ENCODE measurements around the gene GRIA4. TPM values are rescaled to one million over a fixed set of nuclear protein-coding genes. Genes with fewer than 3 reads are reported as not detected.

GRIA4 gene
- total RNA-seq, 1 donor from 2014 or later: 0.27 TPM

GRCh38 chr11:105665281-105665680, 55.4 kb downstream of the GRIA4 start:
- H3K9ac ChIP-seq (ENCODE audit: low read length): no peak overlapping the region

DNA sequence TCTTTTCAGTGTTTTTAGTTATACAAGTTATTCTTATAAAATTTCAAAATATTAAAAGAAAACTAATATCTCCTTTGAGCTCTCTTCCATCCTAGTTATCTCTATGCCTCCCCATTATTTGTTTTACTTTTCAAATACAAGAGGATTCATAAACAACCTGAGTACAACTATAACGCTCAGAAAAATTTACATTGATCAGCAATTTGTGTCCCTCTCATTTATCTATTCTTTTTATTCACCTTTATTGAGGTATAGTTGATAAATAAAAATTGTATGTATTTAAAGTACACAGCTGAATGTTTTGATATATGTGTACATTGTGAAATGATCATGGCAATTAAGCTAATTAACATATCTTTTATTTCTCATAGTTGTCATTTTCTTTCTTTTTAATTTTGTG, 57.6 kb downstream of the GRIA4 start:
- Histone ChIP-seq H3K9me3 (ENCODE audit: insufficient read depth, low read depth, low read length) (no peaks in the 10 kb centered on the region), H3K79me2 (ENCODE audit: insufficient read depth, low read length) (no peaks in the 10 kb centered on the region), H2AFZ (ENCODE audit: low read depth, low read length) (no peak overlapping the region), H3K4me3 (ENCODE audit: insufficient read depth, low read depth, low read length) (no peak overlapping the region), H3K4me1 (ENCODE audit: insufficient read depth, low read length) (no peaks in the 10 kb centered on the region), H4K20me1 (ENCODE audit: insufficient read depth, low read length) (no peaks in the 10 kb centered on the region), H3K4me2 (ENCODE audit: low read length) (no peak overlapping the region), H3K27ac (ENCODE audit: low read depth, low read length) (no peak overlapping the region), H3K27me3 (ENCODE audit: insufficient read depth, low read length) (no peaks in the 10 kb centered on the region), H3K36me3 (ENCODE audit: insufficient read depth, low read length) (no peaks in the 10 kb centered on the region), H3K9ac (ENCODE audit: low read length) (no peak overlapping the region)
- H3K9me3 Mint-ChIP-seq (ENCODE audit: unreplicated experiment): no peaks in the 10 kb centered on the region
- no peak overlapping the region for H3K4me3 Mint-ChIP-seq (ENCODE audit: unreplicated experiment)
- no peaks in the 10 kb centered on the region for H3K27me3 Mint-ChIP-seq (ENCODE audit: low read depth, unreplicated experiment)
- no peaks in the 10 kb centered on the region for H3K36me3 Mint-ChIP-seq (ENCODE audit: low read depth, unreplicated experiment)
- DNase-seq (ENCODE audit: low read depth) (no peak), FAIRE-seq (no peak)
- H3K27ac Mint-ChIP-seq (ENCODE audit: unreplicated experiment): no peak overlapping the region
- TF ChIP-seq CTCF (IDR thresholded peaks at IDR 0.05; ENCODE audit: insufficient read depth, low read depth, low read length) (no peak), EZH2 (IDR thresholded peaks at IDR 0.05; ENCODE audit: insufficient read depth, low read length) (no peak)
- H3K4me1 Mint-ChIP-seq (ENCODE audit: low read depth, unreplicated experiment): no peaks in the 10 kb centered on the region

More at GRCh38 chr11:105665281-105665680, 55.4 kb downstream of the GRIA4 start:
- FAIRE-seq: no peak
- Histone ChIP-seq H3K4me1 (ENCODE audit: insufficient read depth, low read length) (no peaks in the 10 kb centered on the region), H3K27ac (ENCODE audit: low read depth, low read length) (no peak overlapping the region), H3K27me3 (ENCODE audit: insufficient read depth, low read length) (no peaks in the 10 kb centered on the region), H2AFZ (ENCODE audit: low read depth, low read length) (no peak overlapping the region), H3K79me2 (ENCODE audit: insufficient read depth, low read length) (no peaks in the 10 kb centered on the region), H3K9me3 (ENCODE audit: insufficient read depth, low read depth, low read length) (no peaks in the 10 kb centered on the region), H4K20me1 (ENCODE audit: insufficient read depth, low read length) (no peaks in the 10 kb centered on the region), H3K36me3 (ENCODE audit: insufficient read depth, low read length) (no peaks in the 10 kb centered on the region), H3K4me3 (ENCODE audit: insufficient read depth, low read depth, low read length) (no peak overlapping the region), H3K4me2 (ENCODE audit: low read length) (no peak overlapping the region)
- Mint-ChIP-seq H3K27me3 (ENCODE audit: low read depth, unreplicated experiment) (no peaks in the 10 kb centered on the region), H3K4me3 (ENCODE audit: unreplicated experiment) (no peak overlapping the region), H3K9me3 (ENCODE audit: unreplicated experiment) (no peaks in the 10 kb centered on the region), H3K36me3 (ENCODE audit: low read depth, unreplicated experiment) (no peaks in the 10 kb centered on the region), H3K27ac (ENCODE audit: unreplicated experiment) (no peak overlapping the region), H3K4me1 (ENCODE audit: low read depth, unreplicated experiment) (no peaks in the 10 kb centered on the region)
- DNase-seq (ENCODE audit: low read depth): no peak
- no peak for TF ChIP-seq EZH2 (IDR thresholded peaks at IDR 0.05; ENCODE audit: insufficient read depth, low read length)
- TF ChIP-seq CTCF (IDR thresholded peaks at IDR 0.05; ENCODE audit: insufficient read depth, low read depth, low read length): no peak

GRCh38 chr11:105670811-105671210, 60.9 kb downstream of the GRIA4 start:
- Histone ChIP-seq H3K79me2 (ENCODE audit: insufficient read depth, low read length) (no peaks in the 10 kb centered on the region), H2AFZ (ENCODE audit: low read depth, low read length) (no peak overlapping the region), H3K4me2 (ENCODE audit: low read length) (no peak overlapping the region), H3K27ac (ENCODE audit: low read depth, low read length) (no peak overlapping the region), H4K20me1 (ENCODE audit: insufficient read depth, low read length) (no peaks in the 10 kb centered on the region), H3K4me3 (ENCODE audit: insufficient read depth, low read depth, low read length) (no peak overlapping the region), H3K9me3 (ENCODE audit: insufficient read depth, low read depth, low read length) (no peaks in the 10 kb centered on the region), H3K27me3 (ENCODE audit: insufficient read depth, low read length) (no peaks in the 10 kb centered on the region), H3K9ac (ENCODE audit: low read length) (no peak overlapping the region), H3K4me1 (ENCODE audit: insufficient read depth, low read length) (no peaks in the 10 kb centered on the region), H3K36me3 (ENCODE audit: insufficient read depth, low read length) (no peaks in the 10 kb centered on the region)
- no peak overlapping the region for H3K4me3 Mint-ChIP-seq (ENCODE audit: unreplicated experiment)
- FAIRE-seq: no peak
- H3K4me1 Mint-ChIP-seq (ENCODE audit: low read depth, unreplicated experiment): no peaks in the 10 kb centered on the region
- no peaks in the 10 kb centered on the region for H3K36me3 Mint-ChIP-seq (ENCODE audit: low read depth, unreplicated experiment)
- peak; percentile 4 for DNase-seq (ENCODE audit: low read depth)
- H3K27me3 Mint-ChIP-seq (ENCODE audit: low read depth, unreplicated experiment): no peaks in the 10 kb centered on the region
- no peak overlapping the region for H3K27ac Mint-ChIP-seq (ENCODE audit: unreplicated experiment)
- no peaks in the 10 kb centered on the region for H3K9me3 Mint-ChIP-seq (ENCODE audit: unreplicated experiment)
- TF ChIP-seq CTCF (IDR thresholded peaks at IDR 0.05; ENCODE audit: insufficient read depth, low read depth, low read length) (no peak), EZH2 (IDR thresholded peaks at IDR 0.05; ENCODE audit: insufficient read depth, low read length) (no peak)
